ENCODE data around the gene GPBP1L1. TPM values are rescaled to one million over a fixed set of nuclear protein-coding genes. Genes with fewer than 3 reads are reported as not detected.

The GPBP1L1 gene
- total and polyA plus RNA-seq, 2 experiments from 2014 or later = 69.3 to 85.6 TPM

DNA sequence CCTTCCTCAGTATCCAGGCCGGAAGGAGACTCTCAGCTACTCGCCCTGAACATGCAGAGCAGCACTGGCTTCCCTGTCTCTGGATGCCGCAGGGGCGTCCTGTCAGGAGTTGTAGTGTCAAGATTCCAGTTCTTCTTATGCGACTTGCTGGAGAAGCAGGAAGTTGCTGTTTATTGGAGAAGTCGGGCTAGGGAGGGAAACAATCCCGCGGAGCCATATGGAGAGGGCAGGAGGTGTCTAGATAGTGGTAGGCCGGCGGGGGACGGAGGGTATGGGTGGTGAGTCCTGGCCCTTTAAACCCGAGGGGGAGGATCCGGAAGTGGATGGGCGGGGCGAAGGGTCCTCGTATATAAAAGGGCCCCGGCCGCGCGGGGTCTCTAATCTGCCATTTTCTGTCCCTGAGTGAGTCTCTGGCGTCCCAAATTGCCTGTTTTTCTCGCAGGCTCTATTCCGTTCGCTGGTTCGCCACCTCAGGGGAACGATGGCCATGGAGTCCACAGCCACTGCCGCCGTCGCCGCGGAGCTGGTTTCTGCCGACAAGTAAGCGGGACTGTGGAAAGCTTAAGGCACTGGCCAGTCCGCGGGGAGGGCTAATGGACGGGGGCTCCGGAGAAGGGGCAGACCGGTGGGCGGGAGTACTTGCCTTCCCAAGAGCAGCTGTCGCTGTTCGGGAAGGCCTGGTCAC lies 102.5 kb downstream of the GPBP1L1 start, which contains the start of gene NASP:
Gene NASP (plus strand): TSS at position 376 of the 685 bp plus-strand sequence. CDS start 106 bp downstream, at position 482.
- H3F3A ChIP-seq (ENCODE audit: insufficient read depth) = peaks cover 12% of the 10 kb centered on the region
- peak within 1 kb of the TSS; percentile 98 for H3K4me3 ChIP-seq
- H3K9ac ChIP-seq = peak within 1 kb of the TSS; percentile 85
- H3K9me2 ChIP-seq (ENCODE audit: insufficient read depth) = no peaks in the 10 kb centered on the region
- peak within 1 kb of the TSS; percentile 97 for H3K4me2 ChIP-seq (ENCODE audit: unreplicated experiment)
- peaks cover 16% of the 10 kb centered on the region for H3K4me1 ChIP-seq (ENCODE audit: insufficient read depth)
- H3K36me3 ChIP-seq (ENCODE audit: low read depth) = no peaks in the 10 kb centered on the region
- peak within 1 kb of the TSS; percentile 81 for H3K27ac ChIP-seq
- WGBS, 2 experiments (ENCODE audit: low coverage in 1 of 2, low lambda C conversion rate in 2 of 2, missing lambda C conversion rate in 2 of 2) = 1 to 3% methylated on average over 31 to 38 of the region's 41 CpGs
- H3K27me3 ChIP-seq (replicated peaks; ENCODE audit: insufficient read depth) = no peaks in the 10 kb centered on the region
- peaks cover 42% of the 10 kb centered on the region for H3K79me2 ChIP-seq (ENCODE audit: insufficient read depth)
- H4K20me1 ChIP-seq (ENCODE audit: insufficient read depth) = no peaks in the 10 kb centered on the region
- in situ Hi-C loops (cut with MboI) = no loop called here
- DNase-seq = peak; percentile 84
- TF ChIP-seq EZH2 (IDR thresholded peaks at IDR 0.05; ENCODE audit: insufficient read depth, poor library complexity, severe bottlenecking) (no peak), EZH2phosphoT487 (IDR thresholded peaks at IDR 0.05; ENCODE audit: insufficient read depth, low read depth) (no peak)
- no peaks in the 10 kb centered on the region for H3K9me3 ChIP-seq (ENCODE audit: low read depth)
- peak within 1 kb of the TSS; percentile 100 for H2AFZ ChIP-seq

DNA sequence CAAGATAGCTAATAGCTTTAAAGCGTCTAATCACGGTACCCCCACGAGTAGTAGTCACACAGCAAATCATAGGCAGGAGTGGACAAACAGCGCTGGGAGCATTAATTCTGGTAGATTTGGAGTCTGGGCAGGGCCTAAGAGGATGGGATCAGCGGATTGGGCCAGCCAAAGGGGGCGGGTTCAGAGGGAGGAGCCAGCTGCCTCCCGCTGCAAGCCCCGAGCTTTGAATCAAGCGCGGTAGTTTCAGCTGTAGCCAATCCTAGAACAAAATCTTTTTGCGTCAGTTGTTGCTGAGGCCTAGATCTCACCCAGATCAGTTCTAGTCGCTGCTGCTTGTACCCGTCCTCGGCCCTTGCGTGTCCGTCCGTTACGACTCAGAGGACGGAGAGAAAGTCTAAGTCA lies 103.1 kb downstream of the GPBP1L1 start:
- Histone ChIP-seq H2AFZ (peak overlapping the region; percentile 100), H3K79me2 (ENCODE audit: insufficient read depth) (peaks cover 37% of the 10 kb centered on the region), H3K4me3 (peak overlapping the region; percentile 98), H3F3A (ENCODE audit: insufficient read depth) (peaks cover 12% of the 10 kb centered on the region), H3K9me2 (ENCODE audit: insufficient read depth) (no peaks in the 10 kb centered on the region), H3K9me3 (ENCODE audit: low read depth) (no peaks in the 10 kb centered on the region), H3K9ac (peak overlapping the region; percentile 85), H3K4me1 (ENCODE audit: insufficient read depth) (peaks cover 16% of the 10 kb centered on the region), H3K36me3 (ENCODE audit: low read depth) (no peaks in the 10 kb centered on the region), H4K20me1 (ENCODE audit: insufficient read depth) (no peaks in the 10 kb centered on the region), H3K27ac (peak overlapping the region; percentile 81), H3K4me2 (ENCODE audit: unreplicated experiment) (peak overlapping the region; percentile 97), H3K27me3 (replicated peaks; ENCODE audit: insufficient read depth) (no peaks in the 10 kb centered on the region)
- in situ Hi-C loops (cut with MboI) = no loop called here
- 0 to 1% methylated on average over 19 of the region's 19 CpGs for WGBS, 2 experiments (ENCODE audit: low coverage in 1 of 2, low lambda C conversion rate in 2 of 2, missing lambda C conversion rate in 2 of 2)
- TF ChIP-seq EZH2phosphoT487 (IDR thresholded peaks at IDR 0.05; ENCODE audit: insufficient read depth, low read depth) = no peak
- TF ChIP-seq EZH2 (IDR thresholded peaks at IDR 0.05; ENCODE audit: insufficient read depth, poor library complexity, severe bottlenecking) = no peak
- peak; percentile 98 for DNase-seq

Small RNA genes within 50 kb of the gene (small RNA-seq; reads per million reads assigned to genes)
- gene AL355480.1 (ENCODE audit: low read depth, low replicate concordance) = not detected
- not detected for gene AL355480.2 (ENCODE audit: low read depth, low replicate concordance)
- gene AL355480.3 (ENCODE audit: low read depth, low replicate concordance) = not detected
- gene AL355480.4 (ENCODE audit: low read depth, low replicate concordance) = not detected

Other genes starting within 250 kb of the GPBP1L1 start
- 1.1 and 1.3 TPM in 2 replicates for gene TESK2, start 195.4 kb downstream of the GPBP1L1 start, total RNA-seq (2014; rRNA removed; shearing (Covaris generic))
- gene TESK2, start 195.4 kb downstream of the GPBP1L1 start, polyA plus RNA-seq (2016; fragmentation: Nextera tagmentation; extraction: Ambion mirVana) = 1.5 and 1.8 TPM in 2 replicates
- 0.76 and 1.4 TPM in 2 replicates for gene CCDC163, start 186.5 kb downstream of the GPBP1L1 start, total RNA-seq (2014; rRNA removed; shearing (Covaris generic))
- gene CCDC163, start 186.5 kb downstream of the GPBP1L1 start, polyA plus RNA-seq (2016; fragmentation: Nextera tagmentation; extraction: Ambion mirVana) = 1.8 TPM in 2 replicates
- 2.8 and 12.9 TPM in 2 replicates for gene MMACHC, start 186.2 kb downstream of the GPBP1L1 start, total RNA-seq (2014; rRNA removed; shearing (Covaris generic))
- 4.4 and 4.5 TPM in 2 replicates for gene MMACHC, start 186.2 kb downstream of the GPBP1L1 start, polyA plus RNA-seq (2016; fragmentation: Nextera tagmentation; extraction: Ambion mirVana)
- 462 and 474 TPM in 2 replicates for gene PRDX1, start 164.6 kb downstream of the GPBP1L1 start, total RNA-seq (2014; rRNA removed; shearing (Covaris generic))
- gene PRDX1, start 164.6 kb downstream of the GPBP1L1 start, polyA plus RNA-seq (2016; fragmentation: Nextera tagmentation; extraction: Ambion mirVana) = 759 and 775 TPM in 2 replicates
- gene AKR1A1, start 135.7 kb downstream of the GPBP1L1 start, total RNA-seq (2014; rRNA removed; shearing (Covaris generic)) = 76.3 and 86.9 TPM in 2 replicates
- 106 and 108 TPM in 2 replicates for gene AKR1A1, start 135.7 kb downstream of the GPBP1L1 start, polyA plus RNA-seq (2016; fragmentation: Nextera tagmentation; extraction: Ambion mirVana)
- gene NASP, start 102.5 kb downstream of the GPBP1L1 start, total RNA-seq (2014; rRNA removed; shearing (Covaris generic)) = 30.3 and 37.3 TPM in 2 replicates
- gene NASP, start 102.5 kb downstream of the GPBP1L1 start, polyA plus RNA-seq (2016; fragmentation: Nextera tagmentation; extraction: Ambion mirVana) = 38.2 and 39.1 TPM in 2 replicates
- gene CCDC17, start 62.5 kb downstream of the GPBP1L1 start, total RNA-seq (2014; rRNA removed; shearing (Covaris generic)) = 0.76 and 1.4 TPM in 2 replicates
- gene CCDC17, start 62.5 kb downstream of the GPBP1L1 start, polyA plus RNA-seq (2016; fragmentation: Nextera tagmentation; extraction: Ambion mirVana) = 0.25 TPM in 1 of 2 replicates, not detected in the other
- gene TMEM69, start 1.6 kb upstream of the GPBP1L1 start, total RNA-seq (2014; rRNA removed; shearing (Covaris generic)) = 7.8 and 30.3 TPM in 2 replicates
- 34.1 and 35.2 TPM in 2 replicates for gene TMEM69, start 1.6 kb upstream of the GPBP1L1 start, polyA plus RNA-seq (2016; fragmentation: Nextera tagmentation; extraction: Ambion mirVana)
- 12.4 and 17.0 TPM in 2 replicates for gene IPP, start 64.1 kb upstream of the GPBP1L1 start, total RNA-seq (2014; rRNA removed; shearing (Covaris generic))
- 19.3 and 20.6 TPM in 2 replicates for gene IPP, start 64.1 kb upstream of the GPBP1L1 start, polyA plus RNA-seq (2016; fragmentation: Nextera tagmentation; extraction: Ambion mirVana)
- 19.1 TPM in 2 replicates for gene MAST2, start 117.1 kb upstream of the GPBP1L1 start, total RNA-seq (2014; rRNA removed; shearing (Covaris generic))
- gene MAST2, start 117.1 kb upstream of the GPBP1L1 start, polyA plus RNA-seq (2016; fragmentation: Nextera tagmentation; extraction: Ambion mirVana) = 13.6 and 14.2 TPM in 2 replicates

Measured in GM23248 (cell line).